Measurements from ENCODE around the gene FGD4.

DNA sequence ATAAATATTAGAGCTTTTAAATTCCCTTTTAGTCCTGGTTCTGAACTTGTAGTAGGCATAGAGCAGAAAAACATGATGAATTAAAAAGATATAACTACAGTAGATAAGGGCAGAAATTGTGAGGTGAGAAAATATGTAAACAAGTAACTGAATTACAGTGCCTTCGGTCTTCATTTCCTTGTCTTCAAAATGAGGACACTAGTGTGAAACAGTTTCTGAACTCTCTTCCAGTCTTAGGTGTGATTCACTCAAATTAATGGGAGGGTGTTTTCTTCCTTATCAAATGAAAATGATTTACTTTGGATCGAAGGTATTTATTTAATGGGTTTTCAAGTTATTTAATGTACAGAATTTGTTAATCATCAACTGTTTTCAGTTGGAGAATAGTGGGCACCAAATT is 1.5 kb downstream of the FGD4 start:
- TF ChIP-seq CTCF (IDR thresholded peaks at IDR 0.05), result no peak
- no peak for TF ChIP-seq POLR2A (IDR thresholded peaks at IDR 0.05)
